Retinal pigment epithelial cell (primary cell): Measurements from ENCODE around the gene TATDN3.
"Not testable (repeated sequence)": the region's sequence is repeated elsewhere in the genome, so short reads cannot be mapped to it uniquely, and the experiment has no call there.

Experiments
- DNase-seq: peaks from one replicate; pipeline ENCODE4 v3.0.0-alpha.2; 2010; ENCODE audit warnings: low read depth
- H3K4me3 ChIP-seq: 2 replicates; pipeline ENCODE4 v1.5.1; 2011; ENCODE audit warnings: mild to moderate bottlenecking, low read length, control low read depth, moderate library complexity
- TF ChIP-seq, protein P1 (sequence below): conservative IDR thresholded peaks from 2 replicates; pipeline ENCODE4 v1.5.1; 2011; ENCODE audit warnings: low read depth, low read length, control low read depth, inconsistent platforms

Gene TATDN3

GRCh38 chr1:212777151-212777550 is 14.5 kb upstream of the TATDN3 start:
- no peak for DNase-seq
- no peak overlapping the region for H3K4me3 ChIP-seq
- TF ChIP-seq, protein P1, sequence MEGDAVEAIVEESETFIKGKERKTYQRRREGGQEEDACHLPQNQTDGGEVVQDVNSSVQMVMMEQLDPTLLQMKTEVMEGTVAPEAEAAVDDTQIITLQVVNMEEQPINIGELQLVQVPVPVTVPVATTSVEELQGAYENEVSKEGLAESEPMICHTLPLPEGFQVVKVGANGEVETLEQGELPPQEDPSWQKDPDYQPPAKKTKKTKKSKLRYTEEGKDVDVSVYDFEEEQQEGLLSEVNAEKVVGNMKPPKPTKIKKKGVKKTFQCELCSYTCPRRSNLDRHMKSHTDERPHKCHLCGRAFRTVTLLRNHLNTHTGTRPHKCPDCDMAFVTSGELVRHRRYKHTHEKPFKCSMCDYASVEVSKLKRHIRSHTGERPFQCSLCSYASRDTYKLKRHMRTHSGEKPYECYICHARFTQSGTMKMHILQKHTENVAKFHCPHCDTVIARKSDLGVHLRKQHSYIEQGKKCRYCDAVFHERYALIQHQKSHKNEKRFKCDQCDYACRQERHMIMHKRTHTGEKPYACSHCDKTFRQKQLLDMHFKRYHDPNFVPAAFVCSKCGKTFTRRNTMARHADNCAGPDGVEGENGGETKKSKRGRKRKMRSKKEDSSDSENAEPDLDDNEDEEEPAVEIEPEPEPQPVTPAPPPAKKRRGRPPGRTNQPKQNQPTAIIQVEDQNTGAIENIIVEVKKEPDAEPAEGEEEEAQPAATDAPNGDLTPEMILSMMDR, result no peak

DNA sequence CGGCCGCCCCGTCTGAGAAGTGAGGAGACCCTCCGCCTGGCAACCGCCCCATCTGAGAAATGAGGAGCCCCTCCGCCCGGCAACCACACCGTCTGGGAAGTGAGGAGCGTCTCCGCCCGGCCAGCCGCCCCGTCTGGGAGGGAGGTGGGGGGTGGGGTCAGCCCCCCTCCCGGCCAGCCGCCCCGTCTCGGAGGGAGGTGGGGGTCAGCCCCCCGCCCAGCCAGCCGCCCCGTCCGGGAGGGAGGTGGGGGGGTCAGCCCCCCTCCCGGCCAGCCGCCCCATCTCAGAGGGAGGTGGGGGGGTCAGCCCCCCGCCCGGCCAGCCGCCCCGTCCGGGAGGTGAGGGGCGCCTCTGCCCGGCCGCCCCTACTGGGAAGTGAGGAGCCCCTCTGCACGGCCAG is 12.6 kb upstream of the TATDN3 start:
- not testable (repeated sequence) for DNase-seq, H3K4me3 ChIP-seq

DNA sequence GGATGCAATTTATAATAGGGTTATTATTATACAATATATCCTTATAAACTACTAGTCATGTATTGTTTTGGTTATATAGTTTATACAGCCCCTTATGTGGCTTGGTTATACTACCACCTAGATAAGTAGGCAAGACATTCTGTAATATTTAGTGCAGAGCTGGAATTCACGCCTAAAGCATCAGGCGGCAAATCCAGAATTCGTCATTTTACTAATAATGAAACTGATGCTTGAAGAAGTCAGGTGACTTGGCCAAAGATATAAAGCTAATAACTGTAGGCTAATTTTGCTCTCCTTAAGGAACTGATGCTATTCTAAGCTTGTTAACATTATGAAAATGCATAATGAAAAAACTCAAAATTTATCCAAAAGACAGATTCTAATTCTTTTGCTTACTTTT is 10.9 kb upstream of the TATDN3 start:
- TF ChIP-seq, protein P1, result no peak
- no peak for DNase-seq
- no peak overlapping the region for H3K4me3 ChIP-seq

DNA sequence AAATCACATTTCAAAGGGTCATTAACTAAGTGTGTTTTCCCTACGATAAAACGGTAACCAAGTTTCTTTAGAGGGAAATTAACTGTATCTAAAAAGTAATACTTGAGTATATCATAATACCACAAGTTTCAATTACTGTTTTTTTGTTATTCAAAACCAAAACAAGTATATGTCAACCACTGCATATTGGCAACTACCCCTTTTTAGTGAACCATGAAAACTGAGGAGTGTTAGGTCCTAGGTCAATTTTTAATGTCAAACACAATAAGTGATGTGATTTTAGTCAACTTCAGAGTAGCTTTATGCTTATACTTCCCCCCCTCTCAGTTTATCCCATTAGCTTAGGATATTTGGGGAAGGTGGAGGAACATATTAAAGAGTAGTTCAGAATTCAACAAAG is 10.5 kb upstream of the TATDN3 start:
- TF ChIP-seq, protein P1, result no peak
- no peak for DNase-seq
- H3K4me3 ChIP-seq, result no peak overlapping the region

DNA sequence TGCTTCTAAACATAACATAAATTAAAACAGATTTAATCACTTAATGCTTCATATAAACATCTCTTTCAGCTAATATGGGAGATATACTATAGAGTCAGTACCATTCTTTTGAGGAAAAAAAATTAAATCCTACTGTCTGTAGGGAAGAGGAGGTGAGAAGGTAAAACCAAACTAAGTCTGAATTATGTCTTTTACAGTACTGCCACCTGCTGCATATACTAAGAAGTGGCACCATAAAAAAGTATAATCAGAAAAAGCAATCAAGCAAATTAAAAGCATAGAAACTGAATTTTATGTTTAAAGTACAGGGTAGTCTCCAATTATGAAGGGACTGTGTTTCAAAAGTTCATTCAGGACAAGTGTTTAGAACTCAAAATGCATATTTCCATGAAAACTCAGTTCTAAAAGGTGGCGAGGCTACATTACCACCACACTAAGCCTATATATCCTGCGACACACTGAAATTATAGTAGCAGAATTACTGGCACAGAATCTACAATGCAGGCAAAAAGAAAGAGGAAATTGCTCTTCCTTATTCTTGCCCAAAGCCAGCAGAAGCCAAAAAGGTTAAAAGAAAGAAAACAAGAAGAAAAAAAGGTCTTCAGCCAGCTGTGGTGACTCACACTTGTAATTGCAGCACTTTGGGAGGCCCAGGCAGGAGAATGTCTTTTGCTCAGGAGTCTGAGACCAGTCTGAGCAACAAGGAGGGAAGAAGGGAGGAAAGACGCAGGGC is 9.1 kb upstream of the TATDN3 start:
- no peak overlapping the region for H3K4me3 ChIP-seq
- DNase-seq, result peak; percentile 2
- TF ChIP-seq, protein P1, result peak; percentile 56

- TF ChIP-seq, protein P1, result no peak
- no peak for DNase-seq
- H3K4me3 ChIP-seq, result no peak overlapping the region
Observed at GRCh38 chr1:212783976-212784375, 7.7 kb upstream of the TATDN3 start.

- DNase-seq, result no peak
- H3K4me3 ChIP-seq, result no peak overlapping the region
- TF ChIP-seq, protein P1, result no peak
Observed at GRCh38 chr1:212785871-212786270, 5.8 kb upstream of the TATDN3 start.
